HG03442 (cell line): Measurements from ENCODE around the gene ALS2CL.

ENCODE experiments used
- ATAC-seq: cut with Tn5 transposase; IDR thresholded peaks from one replicate; pipeline ENCODE4 v1.9.1; 2021; ENCODE audit warnings: mild to moderate bottlenecking, moderate library complexity; ENCODE audit not compliant: unreplicated experiment

The ALS2CL gene

GRCh38 chr3:46680298-46680826 is 13.1 kb downstream of the ALS2CL start:
- ATAC-seq: no peak

- ATAC-seq: no peak
Measured at GRCh38 chr3:46679681-46680080, 13.8 kb downstream of the ALS2CL start.

- ATAC-seq: no peak
Measured at GRCh38 chr3:46678280-46678679, 15.2 kb downstream of the ALS2CL start.

- ATAC-seq: no peak
Measured at GRCh38 chr3:46677411-46677726, 16.1 kb downstream of the ALS2CL start.

GRCh38 chr3:46676601-46677410 is 16.7 kb downstream of the ALS2CL start:
- no peak for ATAC-seq

- ATAC-seq: no peak
Measured at GRCh38 chr3:46675843-46676567, 17.5 kb downstream of the ALS2CL start.

GRCh38 chr3:46675426-46675825 is 18.1 kb downstream of the ALS2CL start:
- no peak for ATAC-seq

- no peak for ATAC-seq
Measured at GRCh38 chr3:46674031-46674845, 19.2 kb downstream of the ALS2CL start.

- no peak for ATAC-seq
Measured at GRCh38 chr3:46673151-46674030, 20.1 kb downstream of the ALS2CL start.

- no peak for ATAC-seq
Measured at GRCh38 chr3:46672349-46672695, 21.2 kb downstream of the ALS2CL start.

GRCh38 chr3:46671541-46672348 is 21.7 kb downstream of the ALS2CL start:
- no peak for ATAC-seq

- ATAC-seq: no peak
Measured at GRCh38 chr3:46670891-46671427, 22.5 kb downstream of the ALS2CL start.

GRCh38 chr3:46670000-46670890 is 23.2 kb downstream of the ALS2CL start:
- ATAC-seq: no peak

- no peak for ATAC-seq
Measured at GRCh38 chr3:46669191-46669999, 24.1 kb downstream of the ALS2CL start.

GRCh38 chr3:46668591-46668990 is 24.9 kb downstream of the ALS2CL start:
- ATAC-seq: no peak

- no peak for ATAC-seq
Measured at GRCh38 chr3:46668116-46668515, 25.4 kb downstream of the ALS2CL start.

GRCh38 chr3:46667657-46668056 is 25.8 kb downstream of the ALS2CL start:
- ATAC-seq: no peak
